GM12864 (cell line): ENCODE measurements around the gene HDAC5.

ENCODE experiments used
- DNase-seq: peaks from one replicate; pipeline ENCODE4 v3.0.0-alpha.2; 2011; ENCODE audit warnings: low read depth
- H3K4me3 ChIP-seq: 2 replicates; pipeline ENCODE4 v1.5.1; 2011; ENCODE audit warnings: mild to moderate bottlenecking, low read depth, low read length, control low read depth
- CTCF ChIP-seq: IDR thresholded peaks from 2 replicates; pipeline ENCODE4 v1.5.1; 2011; ENCODE audit warnings: low read depth, mild to moderate bottlenecking, moderate library complexity, low read length, control low read depth, inconsistent platforms; ENCODE audit errors: missing control alignments

Gene HDAC5

GRCh38 chr17:44095647-44096496 lies 27.6 kb downstream of the HDAC5 start:
- no peak for DNase-seq
- no peak overlapping the region for H3K4me3 ChIP-seq

GRCh38 chr17:44095388-44095646 lies 28.1 kb downstream of the HDAC5 start:
- H3K4me3 ChIP-seq, result no peak overlapping the region
- no peak for TF ChIP-seq CTCF
- DNase-seq, result no peak

More at GRCh38 chr17:44095647-44096496, 27.6 kb downstream of the HDAC5 start:
- TF ChIP-seq CTCF, result no peak

GRCh38 chr17:44094701-44095387 lies 28.6 kb downstream of the HDAC5 start:
- no peak overlapping the region for H3K4me3 ChIP-seq
- DNase-seq, result no peak

GRCh38 chr17:44093231-44093900 lies 30.1 kb downstream of the HDAC5 start:
- H3K4me3 ChIP-seq, result no peak overlapping the region
- no peak for DNase-seq
- TF ChIP-seq CTCF, result no peak

More at GRCh38 chr17:44094701-44095387, 28.6 kb downstream of the HDAC5 start:
- no peak for TF ChIP-seq CTCF

- DNase-seq, result no peak
- no peak for TF ChIP-seq CTCF
- no peak overlapping the region for H3K4me3 ChIP-seq
Measured at GRCh38 chr17:44092051-44092450, 31.4 kb downstream of the HDAC5 start.

- H3K4me3 ChIP-seq, result no peak overlapping the region
- DNase-seq, result no peak
- no peak for TF ChIP-seq CTCF
Measured at GRCh38 chr17:44091200-44091997, 32.0 kb downstream of the HDAC5 start.
